HCT116 (cell line): ENCODE data around the gene PCBP3. TPM values are rescaled to one million over a fixed set of nuclear protein-coding genes. Genes with fewer than 3 reads are reported as not detected.

ENCODE experiments used
- ATAC-seq: fragments of 200-7000 bp; cut with Tn5 transposase; 2 replicates; pipeline ENCODE4 v1.9.1; 2020; ENCODE audit warnings: mild to moderate bottlenecking, moderate library complexity
- BruUV-seq: library from RNA; stranded (reverse); fragments of 400-500 nt; replicated peaks from 2 replicates; lab custom pipeline; 2021; lab: Mats Ljungman, UMichigan
- CTCF ChIA-PET: fragments of 300-600 bp; sonication (Branson Sonifier 250); formaldehyde crosslinking; loops from one replicate; lab custom pipeline; 2021; ENCODE audit warnings: antibody characterized with exemption; lab: Charles Lee
- POLR2A ChIA-PET: fragments of 300-600, 350-600 bp; sonication (Branson Sonifier 250); formaldehyde crosslinking; loops from one replicate; lab custom pipeline; 2021; ENCODE audit warnings: antibody characterized with exemption; lab: Charles Lee
- RAD21 ChIA-PET, 2 experiments: fragments of 300-600 bp; sonication (Branson Sonifier 250); formaldehyde crosslinking; loops; one replicate each; lab custom pipeline; 2023; ENCODE audit warnings: low total read pairs in 2 of 2; ENCODE audit not compliant: uncharacterized antibody in 2 of 2, unreplicated experiment in 2 of 2, low non-redundant PET in 1 of 2; lab: Charles Lee
- DNase-seq: peaks from one replicate; pipeline ENCODE4 v3.0.0-alpha.2; 2010; ENCODE audit warnings: low read depth, low spot score
- H2AFZ ChIP-seq: fragments of 200-600 bp; shearing (Covaris generic), sonication (generic); 2 replicates; pipeline ENCODE4 v1.6.1; 2017; ENCODE audit warnings: low read depth, mixed run types, mixed read lengths, antibody characterized with exemption, low read length; ENCODE audit not compliant: poor library complexity, severe bottlenecking
- H3K27ac ChIP-seq: 2 replicates; pipeline ENCODE4 v1.5.1; 2012; ENCODE audit warnings: low read depth, low read length
- H3K27me3 ChIP-seq: fragments of 200-600 bp; sonication (generic); 2 replicates; pipeline ENCODE4 v1.6.1; 2016; ENCODE audit warnings: mixed run types, low read length, mixed read lengths; ENCODE audit not compliant: insufficient read depth
- H3K36me3 ChIP-seq, 2 experiments: fragments of 200-500 bp in 1 of 2; fragments of 200-600 bp in 1 of 2; sonication (Bioruptor generic) in 1 of 2; sonication (generic) in 1 of 2; 2 replicates each; pipeline versions ENCODE4 v1.5.1 to v1.6.1; 2014 to 2016; ENCODE audit warnings: low read length in 2 of 2, inconsistent platforms in 1 of 2, mixed read lengths in 1 of 2, mixed run types in 1 of 2; ENCODE audit not compliant: insufficient read depth in 2 of 2, control insufficient read depth in 1 of 2
- H3K4me1 ChIP-seq, 2 experiments: fragments of 200-600 bp in 1 of 2; sonication (generic) in 1 of 2; 2 replicates each; pipeline versions ENCODE4 v1.5.1 to v1.6.1; 2012 to 2017; ENCODE audit warnings: low read length in 2 of 2, inconsistent platforms in 1 of 2, mild to moderate bottlenecking in 1 of 2, mixed read lengths in 1 of 2, mixed run types in 1 of 2, moderate library complexity in 1 of 2; ENCODE audit not compliant: insufficient read depth in 2 of 2, control insufficient read depth in 1 of 2
- H3K4me2 ChIP-seq: fragments of 200-600 bp; sonication (generic); 2 replicates; pipeline ENCODE4 v1.6.1; 2017; ENCODE audit warnings: mixed run types, low read length, mixed read lengths
- H3K4me3 ChIP-seq, 2 experiments: fragments of 200-600 bp in 1 of 2; sonication (generic) in 1 of 2; replicated peaks in 1 of 2; 2 replicates each; pipeline ENCODE4 v1.5.1; 2011 to 2016; ENCODE audit warnings: low read length in 2 of 2, control low read depth in 1 of 2, low read depth in 1 of 2, mild to moderate bottlenecking in 1 of 2, mixed read lengths in 1 of 2, mixed run types in 1 of 2
- H3K79me2 ChIP-seq: fragments of 200-600 bp; sonication (generic); 2 replicates; pipeline ENCODE4 v1.6.1; 2017; ENCODE audit warnings: mild to moderate bottlenecking, mixed run types, low read length, moderate library complexity, mixed read lengths; ENCODE audit not compliant: insufficient read depth
- H3K9ac ChIP-seq: fragments of 200-600 bp; sonication (generic); 2 replicates; pipeline ENCODE4 v1.6.1; 2016; ENCODE audit warnings: low read length, mixed read lengths
- H3K9me2 ChIP-seq: fragments of 200-600 bp; sonication (generic), shearing (Covaris generic); 2 replicates; pipeline ENCODE4 v1.6.1; 2017; ENCODE audit warnings: mixed run types, mild to moderate bottlenecking, moderate library complexity; ENCODE audit not compliant: insufficient read depth
- H3K9me3 ChIP-seq, 2 experiments: fragments of 200-500 bp in 1 of 2; fragments of 200-600 bp in 1 of 2; sonication (Bioruptor generic) in 1 of 2; sonication (generic) in 1 of 2; 2 replicates each; pipeline ENCODE4 v1.6.1; 2014 to 2017; ENCODE audit warnings: low read length in 2 of 2, mixed read lengths in 2 of 2, inconsistent platforms in 1 of 2, low read depth in 1 of 2, mild to moderate bottlenecking in 1 of 2, mixed run types in 1 of 2, moderate library complexity in 1 of 2; ENCODE audit not compliant: control insufficient read depth in 1 of 2, insufficient read depth in 1 of 2
- H4K20me1 ChIP-seq: fragments of 200-600 bp; sonication (generic), shearing (Covaris generic); 2 replicates; pipeline ENCODE4 v1.6.1; 2017; ENCODE audit warnings: mixed run types, mild to moderate bottlenecking, moderate library complexity; ENCODE audit not compliant: insufficient read depth
- CBX3 ChIP-seq: IDR thresholded peaks from 2 replicates; pipeline ENCODE4 v1.6.1; 2012; ENCODE audit warnings: low read depth
- EGR1 ChIP-seq: IDR thresholded peaks from 2 replicates; pipeline ENCODE4 v1.6.1; 2012; ENCODE audit warnings: low read depth
- EZH2phosphoT487 ChIP-seq: fragments of 200-600 bp; IDR thresholded peaks from 2 replicates; pipeline ENCODE4 v1.6.1; 2018; ENCODE audit warnings: antibody characterized with exemption, borderline replicate concordance
- FOSL1 ChIP-seq: IDR thresholded peaks from 2 replicates; pipeline ENCODE4 v1.6.1; 2012; ENCODE audit warnings: low read depth
- POLR2A ChIP-seq: IDR thresholded peaks from 2 replicates; pipeline ENCODE4 v1.7.0; 2011; ENCODE audit warnings: borderline replicate concordance; ENCODE audit not compliant: insufficient read depth, insufficient read length; ENCODE audit errors: extremely low read depth
- RAD21 ChIP-seq: IDR thresholded peaks from 2 replicates; pipeline ENCODE4 v1.6.1; 2012; ENCODE audit warnings: low read depth, mild to moderate bottlenecking
- REST ChIP-seq: IDR thresholded peaks from 2 replicates; pipeline ENCODE4 v1.6.1; 2012; ENCODE audit warnings: low read depth
- SP1 ChIP-seq: IDR thresholded peaks from 2 replicates; pipeline ENCODE4 v1.6.1; 2012; ENCODE audit warnings: low read depth
- SRF ChIP-seq: IDR thresholded peaks from 2 replicates; pipeline ENCODE4 v1.6.1; 2012; ENCODE audit warnings: low read depth
- TCF7L2 ChIP-seq: IDR thresholded peaks from 2 replicates; pipeline ENCODE4 v1.7.0; 2011; ENCODE audit warnings: borderline replicate concordance, inconsistent platforms; ENCODE audit not compliant: insufficient read depth, insufficient read length; ENCODE audit errors: extremely low read depth
- YY1 ChIP-seq: IDR thresholded peaks from 2 replicates; pipeline ENCODE4 v1.6.1; 2011; ENCODE audit warnings: low read length, low read depth, moderate library complexity, mild to moderate bottlenecking; ENCODE audit not compliant: insufficient replicate concordance; ENCODE audit errors: extremely low read depth
- ZBTB33 ChIP-seq: IDR thresholded peaks from 2 replicates; pipeline ENCODE4 v1.6.1; 2011; ENCODE audit warnings: mild to moderate bottlenecking, low read length, moderate library complexity; ENCODE audit not compliant: insufficient replicate concordance; ENCODE audit errors: extremely low read depth
- ZFX ChIP-seq: fragments of 450-650 bp; IDR thresholded peaks from 2 replicates; pipeline ENCODE4 v1.6.1; 2017
- intact Hi-C: fragments of 100-400 bp; cut with micrococcal nuclease; formaldehyde crosslinking; loops from 2 replicates; pipeline ENCODE4 v1.10.0; 2022
- total RNA-seq: library from RNA; stranded (reverse); gene quantifications from one replicate; pipeline ENCODE4 v1.2.1, GENCODE V29; 2021; ENCODE audit not compliant: unreplicated experiment
- TF ChIP-seq, protein P1 (sequence below): IDR thresholded peaks from 2 replicates; pipeline ENCODE4 v1.6.1; 2012

PCBP3 gene
- total RNA-seq, 1 experiment from 2014 or later, result 3.1 TPM

GRCh38 chr21:45632637-45633251 lies 10.8 kb upstream of the PCBP3 start:
- Histone ChIP-seq H3K79me2 (no peaks in the 10 kb centered on the region), H3K9me3 (no peaks in the 10 kb centered on the region), H4K20me1 (no peaks in the 10 kb centered on the region), H3K36me3 (no peaks in the 10 kb centered on the region), H3K4me3 (no peak overlapping the region), H3K9me2 (no peaks in the 10 kb centered on the region), H3K9ac (no peak overlapping the region), H2AFZ (no peak overlapping the region), H3K4me1 (no peaks in the 10 kb centered on the region), H3K4me2 (no peak overlapping the region), H3K27ac (no peak overlapping the region; the same call in 1 of the 2 replicates), H3K27me3 (no peaks in the 10 kb centered on the region; the same call in 1 of the 2 replicates)
- ATAC-seq (no peak), DNase-seq (no peak)
- ChIA-PET POLR2A (no interaction called here), RAD21 (no interaction called here), CTCF (no interaction called here)
- intact Hi-C loops, result no loop called here
- no TSS peak for BruUV-seq
- TF ChIP-seq POLR2A (no peak), EZH2phosphoT487 (no peak), FOSL1 (no peak), YY1 (no peak), RAD21 (no peak)

DNA sequence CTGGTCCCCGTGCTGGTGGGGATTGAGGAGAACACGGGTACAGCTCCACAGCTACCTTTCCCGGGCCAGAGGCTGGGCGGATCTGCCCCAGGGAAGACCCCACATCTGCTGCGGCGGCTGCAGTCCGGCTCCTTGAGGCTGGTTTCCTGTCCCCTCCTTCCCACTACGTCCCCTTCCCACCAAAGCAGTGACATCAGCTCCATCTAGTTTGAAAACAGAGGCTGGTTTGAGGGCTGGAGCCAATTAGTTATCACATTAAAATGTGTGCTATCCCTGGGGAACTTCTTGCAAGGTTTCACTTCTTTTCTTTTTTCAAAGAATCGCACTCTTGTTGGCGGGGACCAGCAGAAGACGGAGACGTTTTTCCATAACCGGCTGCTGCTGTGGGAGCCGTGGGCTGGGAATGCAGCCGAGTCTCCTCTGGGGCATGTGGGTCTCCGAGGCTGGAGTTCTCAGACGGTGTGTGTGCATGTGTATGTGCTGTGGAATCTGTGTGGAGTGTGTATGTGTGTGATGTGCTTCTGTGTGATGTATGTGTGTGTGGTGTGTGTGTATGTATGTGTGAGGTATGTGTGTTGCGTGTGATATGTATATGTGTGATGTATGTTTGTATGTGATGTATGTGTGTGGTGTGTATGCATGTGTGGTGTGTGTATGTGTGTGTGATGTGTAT lies 8.9 kb upstream of the PCBP3 start:
- H4K20me1 ChIP-seq, result no peaks in the 10 kb centered on the region
- no peak overlapping the region for H3K4me2 ChIP-seq
- no peaks in the 10 kb centered on the region for H3K9me2 ChIP-seq
- BruUV-seq, result no TSS peak
- no peaks in the 10 kb centered on the region for H3K79me2 ChIP-seq
- H3K4me3 ChIP-seq, result no peak overlapping the region
- DNase-seq, result no peak
- intact Hi-C loops, result no loop called here
- no peaks in the 10 kb centered on the region for H3K36me3 ChIP-seq
- ChIA-PET POLR2A (no interaction called here), RAD21 (no interaction called here), CTCF (no interaction called here)
- no peak overlapping the region for H2AFZ ChIP-seq
- H3K9me3 ChIP-seq, result no peaks in the 10 kb centered on the region
- no peak for ATAC-seq
- no peaks in the 10 kb centered on the region; the same call in 1 of the 2 replicates for H3K27me3 ChIP-seq
- H3K9ac ChIP-seq, result no peak overlapping the region
- no peak overlapping the region for H3K27ac ChIP-seq
- H3K4me1 ChIP-seq, result no peaks in the 10 kb centered on the region
- TF ChIP-seq SRF (no peak), ZFX (no peak), TCF7L2 (no peak), EZH2phosphoT487 (no peak), EGR1 (no peak), FOSL1 (no peak), REST (no peak), ZBTB33 (no peak), CBX3 (no peak), SP1 (no peak)
- TF ChIP-seq, protein P1, sequence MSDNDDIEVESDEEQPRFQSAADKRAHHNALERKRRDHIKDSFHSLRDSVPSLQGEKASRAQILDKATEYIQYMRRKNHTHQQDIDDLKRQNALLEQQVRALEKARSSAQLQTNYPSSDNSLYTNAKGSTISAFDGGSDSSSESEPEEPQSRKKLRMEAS, result no peak
